Muscle of back (tissue), 13 donors: Measurements from ENCODE around the gene FCRL2. TPM values are rescaled to one million over a fixed set of nuclear protein-coding genes. Genes with fewer than 3 reads are reported as not detected.

Experiments used
- DNase-seq, 3 donors: peaks; one replicate each; pipeline versions ENCODE4 v3.0.0 to v3.0.0-alpha.2; 2013
- long read RNA-seq, 9 donors: transcript quantifications; one replicate each; lab custom pipeline, GENCODE V29; 2026
- polyA plus RNA-seq, 10 donors: library from polyadenylated mRNA; unstranded; fragments of 120-200 nt; gene quantifications; one replicate each; pipeline ENCODE4 v1.2.1, GENCODE V29; 2013; ENCODE audit not compliant: insufficient read length in 10 of 10

Gene FCRL2
- polyA plus RNA-seq: under 1 TPM in 4 of 10 donors, not detected in 6; 0.07 to 0.28 (median 0.17) TPM
- long read RNA-seq, donor 1: 0 reads
- long read RNA-seq, donor 2: 0 reads
- long read RNA-seq, donor 3: 0 reads
- long read RNA-seq, donor 4: 0 reads
- long read RNA-seq, donor 5: 0 reads
- long read RNA-seq, donor 6: 0 reads
- long read RNA-seq, donor 7: 0 reads
- long read RNA-seq, donor 8: 0 reads
- long read RNA-seq, donor 9: 0 reads

GRCh38 chr1:157776971-157777391 lies at the start of gene FCRL2:
TSS of gene FCRL2 (minus strand) at chr1:157777132. CDS start at chr1:157777073, 59 bp downstream.
- DNase-seq: no peak

- no peak for DNase-seq
These were observed 43.4 kb upstream of the FCRL2 start for GRCh38 chr1:157820299-157820698.

GRCh38 chr1:157819896-157820295 lies 43.0 kb upstream of the FCRL2 start, which contains the start of gene FCRL1:
TSS of gene FCRL1 (minus strand) at chr1:157820120. CDS start at chr1:157820037, 83 bp downstream.
- no peak for DNase-seq

GRCh38 chr1:157819215-157819614 lies 42.3 kb upstream of the FCRL2 start:
- no peak for DNase-seq

- DNase-seq: no peak
These were observed 36.3 kb upstream of the FCRL2 start for GRCh38 chr1:157813269-157813668.

GRCh38 chr1:157806431-157807149 lies 29.7 kb upstream of the FCRL2 start:
- no peak for DNase-seq

- peak in 1 of 3 donors; percentile 2 for DNase-seq
These were observed 26.9 kb upstream of the FCRL2 start for GRCh38 chr1:157803851-157804250.

- no peak for DNase-seq
These were observed 23.1 kb upstream of the FCRL2 start for GRCh38 chr1:157799996-157800395.

GRCh38 chr1:157798211-157798610 lies 21.3 kb upstream of the FCRL2 start:
- DNase-seq: no peak

- no peak for DNase-seq
These were observed 8.3 kb upstream of the FCRL2 start for GRCh38 chr1:157785248-157785647.

- no peak for DNase-seq
These were observed 7.9 kb upstream of the FCRL2 start for GRCh38 chr1:157784801-157785200.

- DNase-seq: no peak
These were observed 6.0 kb upstream of the FCRL2 start for GRCh38 chr1:157782931-157783330.

GRCh38 chr1:157781048-157781447 lies 4.1 kb upstream of the FCRL2 start:
- DNase-seq: peak in 2 of 3 donors; percentile 3 to 6

GRCh38 chr1:157775101-157775870 lies 1.6 kb downstream of the FCRL2 start:
- DNase-seq: no peak

- no peak for DNase-seq
These were observed 2.5 kb downstream of the FCRL2 start for GRCh38 chr1:157774412-157774811.

GRCh38 chr1:157773493-157774350 lies 3.2 kb downstream of the FCRL2 start:
- DNase-seq: no peak

- DNase-seq: no peak
These were observed 5.1 kb downstream of the FCRL2 start for GRCh38 chr1:157771661-157772425.

GRCh38 chr1:157770442-157771043 lies 6.4 kb downstream of the FCRL2 start:
- DNase-seq: no peak

GRCh38 chr1:157766792-157767191 lies 10.1 kb downstream of the FCRL2 start:
- no peak for DNase-seq

GRCh38 chr1:157758018-157758417 lies 18.9 kb downstream of the FCRL2 start:
- DNase-seq: no peak
